Inflammatory macrophage (primary cell): ENCODE data around the gene BMP8B.
A peak's percentile ranks its signal among the peaks of the same experiment; 100 is the strongest.
"Not testable (repeated sequence)": the region's sequence is repeated elsewhere in the genome, so short reads cannot be mapped to it uniquely, and the experiment has no call there.

Experiments
- DNase-seq, 2 donors: peaks; one replicate each; pipeline ENCODE4 v3.0.0-alpha.2; 2020 to 2022
- total RNA-seq, 18 experiments: gene quantifications; one replicate each; lab custom pipeline; 2026; ENCODE audit warnings: mixed read lengths in 6 of 18, inconsistent platforms in 2 of 18; lab: John Stamatoyannopoulos, UW

Gene BMP8B
- 0.46 to 3.8 (median 2.0) reads per million in 18 experiments for total RNA-seq

GRCh38 chr1:39788758-39789570 is at the start of gene BMP8B:
Gene BMP8B (minus strand): TSS chr1:39788865. CDS start chr1:39788485, 380 bp downstream.
- DNase-seq: peak; percentile 65 to 77

- no peak for DNase-seq
Measured at GRCh38 chr1:39836595-39837110, 48.0 kb upstream of the BMP8B start.

GRCh38 chr1:39835935-39836594 is 47.4 kb upstream of the BMP8B start:
- DNase-seq: no peak

- DNase-seq: no peak
Measured at GRCh38 chr1:39835110-39835509, 46.4 kb upstream of the BMP8B start.

- peak; percentile 73 to 93 for DNase-seq
Measured at GRCh38 chr1:39833621-39834385, 45.1 kb upstream of the BMP8B start.

GRCh38 chr1:39833121-39833520 is 44.5 kb upstream of the BMP8B start:
- no peak for DNase-seq

GRCh38 chr1:39832294-39832693 is 43.6 kb upstream of the BMP8B start:
- no peak for DNase-seq

- DNase-seq: no peak
Measured at GRCh38 chr1:39829791-39830533, 41.3 kb upstream of the BMP8B start.

- no peak for DNase-seq
Measured at GRCh38 chr1:39828734-39829133, 40.1 kb upstream of the BMP8B start.

- DNase-seq: not testable (repeated sequence)
Measured at GRCh38 chr1:39828255-39828654, 39.6 kb upstream of the BMP8B start.

GRCh38 chr1:39827201-39827600 is 38.5 kb upstream of the BMP8B start:
- no peak for DNase-seq

- DNase-seq: no peak
Measured at GRCh38 chr1:39826583-39826982, 37.9 kb upstream of the BMP8B start.

- DNase-seq: peak; percentile 26 to 31
Measured at GRCh38 chr1:39825432-39825941, 36.8 kb upstream of the BMP8B start.

GRCh38 chr1:39823450-39823849 is 34.8 kb upstream of the BMP8B start:
- DNase-seq: not testable (repeated sequence)

- DNase-seq: no peak
Measured at GRCh38 chr1:39822146-39822545, 33.5 kb upstream of the BMP8B start.

- no peak for DNase-seq
Measured at GRCh38 chr1:39819091-39819812, 30.6 kb upstream of the BMP8B start.

- DNase-seq: no peak
Measured at GRCh38 chr1:39818482-39818881, 29.8 kb upstream of the BMP8B start.

GRCh38 chr1:39817091-39817932 is 28.6 kb upstream of the BMP8B start:
- peak; percentile 86 to 88 for DNase-seq

- DNase-seq: peak; percentile 82 to 85
Measured at GRCh38 chr1:39816415-39817090, 27.9 kb upstream of the BMP8B start.

- DNase-seq: no peak
Measured at GRCh38 chr1:39812913-39813312, 24.2 kb upstream of the BMP8B start.
